Measurements from ENCODE around the gene TDRD12. TPM values are rescaled to one million over a fixed set of nuclear protein-coding genes. Genes with fewer than 3 reads are reported as not detected.
"Not testable (repeated sequence)": the region's sequence is repeated elsewhere in the genome, so short reads cannot be mapped to it uniquely, and the experiment has no call there.

TDRD12 gene
- total RNA-seq, 1 donor from 2014 or later: 0.48 TPM

DNA sequence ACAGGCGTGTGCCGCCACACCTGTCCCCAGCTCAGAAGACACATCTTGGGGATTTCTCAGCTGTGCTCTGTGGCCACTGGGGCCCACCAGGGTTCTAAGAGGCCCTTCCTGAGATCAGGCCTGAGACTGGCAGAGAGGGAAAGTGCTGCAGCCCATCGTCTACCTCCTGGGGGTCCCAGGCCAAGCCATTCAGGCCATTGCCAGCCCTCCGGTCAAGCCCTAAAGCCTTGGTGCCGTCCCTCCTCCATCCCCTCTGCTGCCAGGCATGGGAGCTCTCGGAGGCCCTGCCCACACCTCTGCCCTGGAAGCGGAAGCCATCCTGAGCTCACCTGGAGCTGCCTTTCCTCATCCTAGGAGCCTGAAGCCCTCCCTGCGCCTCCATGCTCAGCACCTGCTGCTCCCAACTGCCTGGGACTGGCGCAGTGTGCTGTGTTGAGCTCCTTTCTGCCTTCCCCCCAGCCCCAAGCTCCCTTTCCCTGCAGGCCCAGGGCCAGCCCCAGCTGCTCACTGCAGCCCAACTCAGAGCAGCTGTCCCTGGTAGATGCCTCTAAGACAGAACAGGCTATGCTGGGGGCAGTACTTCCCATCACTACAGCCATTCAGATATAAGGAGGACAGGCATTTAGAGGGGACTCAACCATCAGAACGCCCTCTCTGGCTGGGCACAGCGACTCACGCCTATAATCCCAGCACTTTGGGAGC, 147.1 kb downstream of the TDRD12 start:
- no peak for DNase-seq (ENCODE audit: low spot score)

DNA sequence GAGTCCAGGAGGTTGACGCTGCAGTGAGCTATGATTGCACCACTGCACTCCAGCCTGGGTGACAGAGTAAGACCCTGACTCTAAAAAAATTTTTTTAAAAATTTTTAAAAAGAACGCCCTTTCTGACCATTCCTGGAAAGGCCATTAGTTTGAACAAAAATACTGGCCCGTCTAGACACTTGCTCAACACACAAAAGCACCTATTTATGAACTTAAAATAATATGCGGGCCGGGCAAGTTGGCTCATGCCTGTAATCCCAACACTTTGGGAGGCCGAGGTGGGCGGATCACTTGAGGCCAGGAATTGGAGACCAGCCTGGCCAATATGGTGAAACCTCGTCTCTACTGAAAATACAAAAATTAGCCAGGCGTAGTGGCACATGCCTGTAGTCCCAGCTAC, 147.9 kb downstream of the TDRD12 start:
- DNase-seq (ENCODE audit: low spot score): not testable (repeated sequence)

GRCh38 chr19:32868206-32868950, 148.8 kb downstream of the TDRD12 start:
- no peak for DNase-seq (ENCODE audit: low spot score)

- no peak for DNase-seq (ENCODE audit: low spot score)
Measured at GRCh38 chr19:32869369-32869965, 149.9 kb downstream of the TDRD12 start, which contains the start of gene SLC7A9. Gene SLC7A9, minus strand, starts transcription at chr19:32869767. Its CDS starts 1,233 bp downstream, at chr19:32868534.

DNA sequence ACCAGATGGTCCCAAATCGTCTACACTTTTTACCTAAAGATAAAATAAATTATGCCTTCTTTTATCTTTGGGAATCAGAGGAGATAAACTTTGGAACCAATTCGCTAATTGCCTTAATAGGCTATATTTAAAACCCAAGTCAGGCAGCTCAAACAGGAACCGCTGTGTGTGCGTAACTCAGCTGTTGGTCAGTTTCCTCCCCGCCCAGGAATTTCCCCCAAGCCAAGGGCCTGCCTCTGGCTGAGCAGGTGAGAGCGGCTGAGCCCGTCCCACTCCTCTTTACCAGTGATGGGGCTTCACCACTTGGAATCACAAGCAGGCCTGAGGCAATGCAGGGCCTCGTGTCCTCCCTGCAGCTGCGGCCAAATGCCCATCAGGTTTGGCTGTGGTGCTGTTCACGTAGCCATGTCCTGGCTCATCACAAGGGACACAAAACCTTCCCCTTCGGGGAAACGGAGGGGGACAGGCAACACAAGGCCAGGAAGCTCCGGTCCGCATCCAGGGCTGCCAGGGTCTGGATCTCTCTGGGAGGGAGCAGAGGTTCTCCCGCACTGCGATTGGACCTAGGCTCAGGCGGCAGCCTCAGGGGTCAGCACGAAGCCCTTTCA, 150.5 kb downstream of the TDRD12 start:
- DNase-seq (ENCODE audit: low spot score): no peak

GRCh38 chr19:32870981-32871451, 151.4 kb downstream of the TDRD12 start:
- DNase-seq (ENCODE audit: low spot score): no peak

GRCh38 chr19:32872391-32872790, 152.8 kb downstream of the TDRD12 start:
- no peak for DNase-seq (ENCODE audit: low spot score)

- no peak for DNase-seq (ENCODE audit: low spot score)
Measured at GRCh38 chr19:32873247-32873959, 153.8 kb downstream of the TDRD12 start.

GRCh38 chr19:32874605-32875004, 155.0 kb downstream of the TDRD12 start:
- no peak for DNase-seq (ENCODE audit: low spot score)

- no peak for DNase-seq (ENCODE audit: low spot score)
Measured at GRCh38 chr19:32875428-32875827, 155.9 kb downstream of the TDRD12 start.

GRCh38 chr19:32876236-32876918, 156.8 kb downstream of the TDRD12 start:
- no peak for DNase-seq (ENCODE audit: low spot score)

- DNase-seq (ENCODE audit: low spot score): peak; percentile 69
Measured at GRCh38 chr19:32876919-32877285, 157.3 kb downstream of the TDRD12 start.

Other genes starting within 250 kb of the TDRD12 start
- gene PDCD5, start 138.6 kb upstream of the TDRD12 start, total RNA-seq (ENCODE audit: insufficient read depth, low replicate concordance): 92.2 TPM
- gene ANKRD27, start 44.6 kb upstream of the TDRD12 start, total RNA-seq (ENCODE audit: insufficient read depth, low replicate concordance): 26.0 TPM
- gene RGS9BP, start 43.9 kb upstream of the TDRD12 start, total RNA-seq (ENCODE audit: insufficient read depth, low replicate concordance): 0.96 TPM
- 4.1 TPM for gene NUDT19, start 27.9 kb upstream of the TDRD12 start, total RNA-seq (ENCODE audit: insufficient read depth, low replicate concordance)
- gene SLC7A9, start 150.0 kb downstream of the TDRD12 start, total RNA-seq (ENCODE audit: insufficient read depth, low replicate concordance): not detected

Data from umbilical cord (tissue), 2 donors.